Transverse colon (tissue), 4 donors: ENCODE results near the gene TMEM132C. TPM values are rescaled to one million over a fixed set of nuclear protein-coding genes. Genes with fewer than 3 reads are reported as not detected.

Experiments used
- DNase-seq: peaks from one replicate; pipeline ENCODE4 v3.0.0-alpha.2; 2019
- H3K27ac ChIP-seq, 4 donors: fragments of 200-600 bp; sonication (generic); 2 replicates each; pipeline ENCODE4 v1.5.1; 2016 to 2018; ENCODE audit warnings: inconsistent platforms in 4 of 4
- H3K27me3 ChIP-seq: fragments of 200-600 bp; sonication (generic); 2 replicates; pipeline ENCODE4 v1.5.1; 2017; ENCODE audit warnings: inconsistent platforms
- H3K36me3 ChIP-seq, 4 donors: fragments of 200-600 bp; sonication (generic); 2 replicates each; pipeline ENCODE4 v1.5.1; 2017 to 2019; ENCODE audit warnings: inconsistent platforms in 4 of 4
- H3K4me1 ChIP-seq, 4 donors: fragments of 200-600 bp; sonication (generic); 2 replicates each; pipeline ENCODE4 v1.5.1; 2017 to 2020; ENCODE audit warnings: inconsistent platforms in 4 of 4
- H3K4me3 ChIP-seq, 4 donors: fragments of 200-600 bp; sonication (generic); 1 replicate in 1 of 4; 2 replicates in 3 of 4; pipeline versions ENCODE4 v1.5.1 to v1.6.1; 2017 to 2019; ENCODE audit warnings: inconsistent platforms in 4 of 4
- H3K9me3 ChIP-seq, 2 donors: fragments of 200-600 bp; sonication (generic); 2 replicates each; pipeline ENCODE4 v1.5.1; 2017 to 2019; ENCODE audit warnings: inconsistent platforms in 2 of 2
- EP300 ChIP-seq: sonication (generic); formaldehyde crosslinking; IDR thresholded peaks from one replicate; pipeline ENCODE4 v1.6.1; 2017; ENCODE audit warnings: antibody characterized with exemption, low read depth
- POLR2A ChIP-seq: fragments of 450-650 bp; IDR thresholded peaks from one replicate; pipeline ENCODE4 v1.6.1; 2016; ENCODE audit warnings: antibody characterized with exemption, mild to moderate bottlenecking, moderate library complexity
- POLR2AphosphoS5 ChIP-seq, 3 donors: sonication (generic); formaldehyde crosslinking; IDR thresholded peaks; one replicate each; pipeline ENCODE4 v1.6.1; 2016; ENCODE audit warnings: antibody characterized with exemption in 3 of 3
- WGBS, 2 donors: methylation state at CpG; one replicate each; pipeline ENCODE4 v1.1.5; 2018; ENCODE audit warnings: low coverage in 1 of 2; 5-methylcytosine and 5-hydroxymethylcytosine counted together
- in situ Hi-C, 4 donors: fragments of 200-750 bp; cut with MboI; loops; one replicate each; pipeline versions ENCODE4 v1.15.0 to v1.15.1; 2017; ENCODE audit warnings: low sequenced_read_pairs in 3 of 4, low pct_ligation_motif_present in 1 of 4, low pct_unique_long_range_greater_than_20kb in 1 of 4
- intact Hi-C: fragments of 100-400 bp; cut with DNase I; formaldehyde crosslinking; loops from one replicate; pipeline ENCODE4 v1.15.1; 2023; ENCODE audit warnings: low total_unique reads
- total RNA-seq, 4 donors: library from RNA; depleted of rRNA; stranded (reverse); fragments of >200 nt; gene quantifications; one replicate each; pipeline ENCODE4 v1.1.0, GENCODE V29; 2016
- TF ChIP-seq, protein P1 (sequence below), 5 experiments: fragments of 200-600 bp in 3 of 5; fragments of 450-650 bp in 2 of 5; sonication (generic) in 3 of 5; IDR thresholded peaks; 1 replicate in 2 of 5; 2 replicates in 3 of 5; pipeline ENCODE4 v1.5.1; 2016 to 2017; ENCODE audit warnings: antibody characterized with exemption in 5 of 5, inconsistent platforms in 3 of 5, mild to moderate bottlenecking in 2 of 5, moderate library complexity in 1 of 5

The TMEM132C gene
- total RNA-seq, 4 donors from 2014 or later: 0.20 to 1.6 (median 0.58) TPM

DNA sequence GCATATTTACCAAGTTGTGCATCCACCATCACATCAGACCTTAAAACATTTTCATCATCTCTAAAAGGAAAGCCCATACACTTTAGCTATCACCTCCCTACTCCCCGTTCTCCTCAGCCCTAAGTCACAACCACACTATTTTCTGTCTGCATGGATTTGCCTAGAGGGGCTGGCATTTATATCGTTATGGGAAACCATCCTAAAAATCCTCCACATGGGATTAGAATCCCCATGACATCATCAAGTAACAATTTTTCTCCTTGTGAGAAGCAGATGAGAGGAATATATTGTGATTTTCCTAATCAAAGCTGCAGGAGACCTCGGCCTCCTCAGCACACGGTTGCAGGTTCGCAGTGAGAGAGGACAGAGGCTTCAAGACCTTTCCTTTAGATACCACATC, 442.7 kb downstream of the TMEM132C start:
- DNase-seq: no peak
- Histone ChIP-seq H3K27ac (no peak overlapping the region), H3K4me3 (no peak overlapping the region), H3K36me3 (no peaks in the 10 kb centered on the region), H3K9me3 (no peaks in the 10 kb centered on the region), H3K4me1 (no peaks in the 10 kb centered on the region), H3K27me3 (no peaks in the 10 kb centered on the region)
- intact Hi-C loops: loop anchor here (5.0 kb wide), 1 partner anchor 297 kb away; no protein-coding TSS in a partner anchor
- TF ChIP-seq POLR2AphosphoS5 (IDR thresholded peaks at IDR 0.05) (no peak), POLR2A (no peak), EP300 (no peak)
- TF ChIP-seq, protein P1, sequence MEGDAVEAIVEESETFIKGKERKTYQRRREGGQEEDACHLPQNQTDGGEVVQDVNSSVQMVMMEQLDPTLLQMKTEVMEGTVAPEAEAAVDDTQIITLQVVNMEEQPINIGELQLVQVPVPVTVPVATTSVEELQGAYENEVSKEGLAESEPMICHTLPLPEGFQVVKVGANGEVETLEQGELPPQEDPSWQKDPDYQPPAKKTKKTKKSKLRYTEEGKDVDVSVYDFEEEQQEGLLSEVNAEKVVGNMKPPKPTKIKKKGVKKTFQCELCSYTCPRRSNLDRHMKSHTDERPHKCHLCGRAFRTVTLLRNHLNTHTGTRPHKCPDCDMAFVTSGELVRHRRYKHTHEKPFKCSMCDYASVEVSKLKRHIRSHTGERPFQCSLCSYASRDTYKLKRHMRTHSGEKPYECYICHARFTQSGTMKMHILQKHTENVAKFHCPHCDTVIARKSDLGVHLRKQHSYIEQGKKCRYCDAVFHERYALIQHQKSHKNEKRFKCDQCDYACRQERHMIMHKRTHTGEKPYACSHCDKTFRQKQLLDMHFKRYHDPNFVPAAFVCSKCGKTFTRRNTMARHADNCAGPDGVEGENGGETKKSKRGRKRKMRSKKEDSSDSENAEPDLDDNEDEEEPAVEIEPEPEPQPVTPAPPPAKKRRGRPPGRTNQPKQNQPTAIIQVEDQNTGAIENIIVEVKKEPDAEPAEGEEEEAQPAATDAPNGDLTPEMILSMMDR (IDR thresholded peaks at IDR 0.05): no peak
- in situ Hi-C loops: no loop called here
- 60 to 67% methylated on average over 3 to 5 of the region's 5 CpGs for WGBS, 2 donors

- 68 to 87% methylated on average over 3 to 9 of the region's 9 CpGs for WGBS, 2 donors
- no peak overlapping the region for H3K27ac ChIP-seq
- TF ChIP-seq EP300: no peak
- TF ChIP-seq POLR2AphosphoS5 (IDR thresholded peaks at IDR 0.05): no peak
- TF ChIP-seq, protein P1 (IDR thresholded peaks at IDR 0.05): no peak
- TF ChIP-seq POLR2A: no peak
- in situ Hi-C loops: no loop called here
- intact Hi-C loops: no loop called here
- H3K36me3 ChIP-seq: no peaks in the 10 kb centered on the region
- no peak overlapping the region for H3K4me3 ChIP-seq
- DNase-seq: no peak
- H3K9me3 ChIP-seq: no peaks in the 10 kb centered on the region
- no peaks in the 10 kb centered on the region for H3K4me1 ChIP-seq
- H3K27me3 ChIP-seq: no peaks in the 10 kb centered on the region
These were observed 444.5 kb downstream of the TMEM132C start for GRCh38 chr12:128711486-128711885.

DNA sequence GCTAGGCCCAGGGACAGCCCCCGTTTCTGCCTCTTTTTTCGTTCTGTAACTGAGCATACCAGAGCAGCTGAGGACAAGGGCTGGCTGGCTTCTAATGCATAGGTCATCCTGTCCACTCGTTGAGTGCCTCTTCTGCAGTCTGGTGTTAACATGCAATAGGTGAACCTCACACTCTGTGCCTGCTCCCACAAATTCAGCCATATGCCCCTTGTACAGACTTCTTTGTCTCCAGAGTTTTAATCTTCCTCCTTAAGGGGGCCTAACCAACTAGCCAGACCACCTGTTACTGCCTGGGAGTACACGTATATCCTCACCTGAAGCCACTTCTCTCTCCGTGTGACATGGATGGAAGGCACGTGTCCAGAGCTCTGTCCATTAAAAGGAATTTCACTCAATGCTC, 445.7 kb downstream of the TMEM132C start:
- no peak for TF ChIP-seq EP300
- TF ChIP-seq POLR2A: no peak
- TF ChIP-seq, protein P1 (IDR thresholded peaks at IDR 0.05): no peak
- no peak for TF ChIP-seq POLR2AphosphoS5 (IDR thresholded peaks at IDR 0.05)
- in situ Hi-C loops (no loop called here), intact Hi-C loops (no loop called here)
- no peak overlapping the region for H3K27ac ChIP-seq
- no peak for DNase-seq
- H3K9me3 ChIP-seq: no peaks in the 10 kb centered on the region
- 80 to 85% methylated on average over 4 to 6 of the region's 6 CpGs for WGBS, 2 donors
- no peaks in the 10 kb centered on the region for H3K4me1 ChIP-seq
- H3K27me3 ChIP-seq: no peaks in the 10 kb centered on the region
- H3K36me3 ChIP-seq: no peaks in the 10 kb centered on the region
- H3K4me3 ChIP-seq: no peak overlapping the region

GRCh38 chr12:128715485-128715884, 448.5 kb downstream of the TMEM132C start:
- no peaks in the 10 kb centered on the region for H3K9me3 ChIP-seq
- no peaks in the 10 kb centered on the region for H3K36me3 ChIP-seq
- in situ Hi-C loops (no loop called here), intact Hi-C loops (no loop called here)
- TF ChIP-seq POLR2A (no peak), EP300 (no peak), POLR2AphosphoS5 (IDR thresholded peaks at IDR 0.05) (no peak)
- TF ChIP-seq, protein P1 (IDR thresholded peaks at IDR 0.05): no peak
- H3K4me1 ChIP-seq: no peaks in the 10 kb centered on the region
- H3K27me3 ChIP-seq: no peaks in the 10 kb centered on the region
- WGBS, 2 donors: 42 to 52% methylated on average over 4 of the region's 4 CpGs
- H3K4me3 ChIP-seq: no peak overlapping the region
- no peak overlapping the region for H3K27ac ChIP-seq
- DNase-seq: no peak
